Stomach (tissue), 4 donors: ENCODE results near the gene EIF3B.

Source experiments
- EP300 ChIP-seq: sonication (generic); formaldehyde crosslinking; IDR thresholded peaks from one replicate; pipeline ENCODE4 v1.6.1; 2017; ENCODE audit warnings: antibody characterized with exemption
- POLR2A ChIP-seq, 4 donors: fragments of 450-650 bp; IDR thresholded peaks; one replicate each; pipeline ENCODE4 v1.6.1; 2016; ENCODE audit warnings: antibody characterized with exemption in 4 of 4, control low read depth in 2 of 4, mild to moderate bottlenecking in 1 of 4, moderate library complexity in 1 of 4
- POLR2AphosphoS5 ChIP-seq, 3 donors: sonication (generic); formaldehyde crosslinking; IDR thresholded peaks; one replicate each; pipeline ENCODE4 v1.6.1; 2016; ENCODE audit warnings: antibody characterized with exemption in 3 of 3
- TF ChIP-seq, protein P1 (sequence below), 7 experiments: fragments of 450-650 bp in 4 of 7; fragments of 200-600 bp in 3 of 7; sonication (generic) in 3 of 7; IDR thresholded peaks; one replicate each; pipeline ENCODE4 v1.5.1; 2016 to 2019; ENCODE audit warnings: antibody characterized with exemption in 7 of 7, control low read depth in 2 of 7, mild to moderate bottlenecking in 1 of 7

GRCh38 chr7:2403014-2403717 lies 48.5 kb downstream of the EIF3B start, which contains the start of gene CHST12:
- TF ChIP-seq, protein P1, sequence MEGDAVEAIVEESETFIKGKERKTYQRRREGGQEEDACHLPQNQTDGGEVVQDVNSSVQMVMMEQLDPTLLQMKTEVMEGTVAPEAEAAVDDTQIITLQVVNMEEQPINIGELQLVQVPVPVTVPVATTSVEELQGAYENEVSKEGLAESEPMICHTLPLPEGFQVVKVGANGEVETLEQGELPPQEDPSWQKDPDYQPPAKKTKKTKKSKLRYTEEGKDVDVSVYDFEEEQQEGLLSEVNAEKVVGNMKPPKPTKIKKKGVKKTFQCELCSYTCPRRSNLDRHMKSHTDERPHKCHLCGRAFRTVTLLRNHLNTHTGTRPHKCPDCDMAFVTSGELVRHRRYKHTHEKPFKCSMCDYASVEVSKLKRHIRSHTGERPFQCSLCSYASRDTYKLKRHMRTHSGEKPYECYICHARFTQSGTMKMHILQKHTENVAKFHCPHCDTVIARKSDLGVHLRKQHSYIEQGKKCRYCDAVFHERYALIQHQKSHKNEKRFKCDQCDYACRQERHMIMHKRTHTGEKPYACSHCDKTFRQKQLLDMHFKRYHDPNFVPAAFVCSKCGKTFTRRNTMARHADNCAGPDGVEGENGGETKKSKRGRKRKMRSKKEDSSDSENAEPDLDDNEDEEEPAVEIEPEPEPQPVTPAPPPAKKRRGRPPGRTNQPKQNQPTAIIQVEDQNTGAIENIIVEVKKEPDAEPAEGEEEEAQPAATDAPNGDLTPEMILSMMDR (IDR thresholded peaks at IDR 0.05), result no peak
- TF ChIP-seq POLR2A (IDR thresholded peaks at IDR 0.05) (no peak), POLR2AphosphoS5 (IDR thresholded peaks at IDR 0.05) (peak in 1 of 3 donors; percentile 67), EP300 (no peak)
